ENCODE measurements around the gene ZNF365.

The ZNF365 gene

DNA sequence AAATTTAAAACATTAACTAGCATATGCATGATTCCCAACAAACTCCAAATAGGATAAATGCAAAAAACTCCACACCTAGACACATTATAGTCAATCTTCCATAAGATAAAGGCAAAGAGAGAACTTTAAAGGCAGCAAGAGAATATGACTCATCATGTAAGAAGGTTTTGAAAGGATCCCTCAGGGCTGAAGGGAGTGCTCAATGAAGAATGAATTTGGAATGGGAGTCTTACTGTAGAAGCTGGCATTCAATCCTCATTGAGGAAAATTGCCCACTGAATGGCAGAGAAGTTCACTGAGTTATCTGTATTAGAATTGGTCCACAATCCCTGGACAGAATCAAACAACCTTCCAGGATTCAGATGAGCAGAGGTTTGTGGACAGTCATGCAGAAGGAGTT is 26.1 kb upstream of the ZNF365 start:
- no peak for TF ChIP-seq ARNTL (CRISPR knock-in tag; IDR thresholded peaks at IDR 0.05; ENCODE audit: borderline replicate concordance, low read depth)
- TF ChIP-seq TCF4 (CRISPR knock-in tag; IDR thresholded peaks at IDR 0.05; ENCODE audit: borderline replicate concordance): no peak
- no peak for ATAC-seq

GRCh38 chr10:62352356-62352970 is 21.7 kb upstream of the ZNF365 start:
- no peak for ATAC-seq
- TF ChIP-seq PPARA (CRISPR knock-in tag; IDR thresholded peaks at IDR 0.05; ENCODE audit: borderline replicate concordance) (no peak), ISL1 (CRISPR knock-in tag; IDR thresholded peaks at IDR 0.05) (no peak)

DNA sequence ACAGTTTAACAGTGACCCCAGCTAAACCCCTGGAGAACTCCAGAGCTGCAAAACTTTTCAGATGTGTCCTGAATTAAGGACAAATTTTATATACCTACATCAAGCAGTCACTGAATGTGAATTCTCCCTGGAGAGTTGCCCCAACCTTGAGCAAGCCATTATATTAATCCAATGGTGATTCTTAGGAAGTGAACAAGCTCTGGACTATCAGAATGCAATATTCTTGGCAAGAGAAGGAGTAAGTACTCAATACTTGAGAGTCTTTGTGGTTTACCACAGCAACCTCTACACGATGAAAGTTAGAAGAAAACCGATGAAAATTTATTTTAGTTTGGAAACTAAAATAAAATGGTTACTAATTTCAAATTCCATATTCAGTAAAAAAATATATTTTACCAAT is 19.3 kb upstream of the ZNF365 start:
- TF ChIP-seq, protein P1, sequence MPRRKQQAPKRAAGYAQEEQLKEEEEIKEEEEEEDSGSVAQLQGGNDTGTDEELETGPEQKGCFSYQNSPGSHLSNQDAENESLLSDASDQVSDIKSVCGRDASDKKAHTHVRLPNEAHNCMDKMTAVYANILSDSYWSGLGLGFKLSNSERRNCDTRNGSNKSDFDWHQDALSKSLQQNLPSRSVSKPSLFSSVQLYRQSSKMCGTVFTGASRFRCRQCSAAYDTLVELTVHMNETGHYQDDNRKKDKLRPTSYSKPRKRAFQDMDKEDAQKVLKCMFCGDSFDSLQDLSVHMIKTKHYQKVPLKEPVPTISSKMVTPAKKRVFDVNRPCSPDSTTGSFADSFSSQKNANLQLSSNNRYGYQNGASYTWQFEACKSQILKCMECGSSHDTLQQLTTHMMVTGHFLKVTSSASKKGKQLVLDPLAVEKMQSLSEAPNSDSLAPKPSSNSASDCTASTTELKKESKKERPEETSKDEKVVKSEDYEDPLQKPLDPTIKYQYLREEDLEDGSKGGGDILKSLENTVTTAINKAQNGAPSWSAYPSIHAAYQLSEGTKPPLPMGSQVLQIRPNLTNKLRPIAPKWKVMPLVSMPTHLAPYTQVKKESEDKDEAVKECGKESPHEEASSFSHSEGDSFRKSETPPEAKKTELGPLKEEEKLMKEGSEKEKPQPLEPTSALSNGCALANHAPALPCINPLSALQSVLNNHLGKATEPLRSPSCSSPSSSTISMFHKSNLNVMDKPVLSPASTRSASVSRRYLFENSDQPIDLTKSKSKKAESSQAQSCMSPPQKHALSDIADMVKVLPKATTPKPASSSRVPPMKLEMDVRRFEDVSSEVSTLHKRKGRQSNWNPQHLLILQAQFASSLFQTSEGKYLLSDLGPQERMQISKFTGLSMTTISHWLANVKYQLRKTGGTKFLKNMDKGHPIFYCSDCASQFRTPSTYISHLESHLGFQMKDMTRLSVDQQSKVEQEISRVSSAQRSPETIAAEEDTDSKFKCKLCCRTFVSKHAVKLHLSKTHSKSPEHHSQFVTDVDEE (CRISPR knock-in tag; IDR thresholded peaks at IDR 0.05): no peak
- no peak for TF ChIP-seq ZNF70 (CRISPR knock-in tag; IDR thresholded peaks at IDR 0.05)
- TF ChIP-seq TCF4 (CRISPR knock-in tag; IDR thresholded peaks at IDR 0.05; ENCODE audit: borderline replicate concordance): no peak
- no peak for TF ChIP-seq RARB (CRISPR knock-in tag; IDR thresholded peaks at IDR 0.05)
- TF ChIP-seq PATZ1 (CRISPR knock-in tag; IDR thresholded peaks at IDR 0.05; ENCODE audit: borderline replicate concordance): no peak
- no peak for TF ChIP-seq ZNF565 (CRISPR knock-in tag; conservative IDR thresholded peaks at IDR 0.05; ENCODE audit: low read depth)
- no peak for TF ChIP-seq ZC3H10 (CRISPR knock-in tag; IDR thresholded peaks at IDR 0.05)
- TF ChIP-seq BACH2 (CRISPR knock-in tag; IDR thresholded peaks at IDR 0.05; ENCODE audit: borderline replicate concordance): no peak
- TF ChIP-seq SNAI2 (CRISPR knock-in tag; IDR thresholded peaks at IDR 0.05): no peak
- TF ChIP-seq GLIS3 (CRISPR knock-in tag; IDR thresholded peaks at IDR 0.05): no peak
- no peak for TF ChIP-seq POU6F1 (CRISPR knock-in tag; IDR thresholded peaks at IDR 0.05; ENCODE audit: borderline replicate concordance, low read depth)
- TF ChIP-seq, protein P2, sequence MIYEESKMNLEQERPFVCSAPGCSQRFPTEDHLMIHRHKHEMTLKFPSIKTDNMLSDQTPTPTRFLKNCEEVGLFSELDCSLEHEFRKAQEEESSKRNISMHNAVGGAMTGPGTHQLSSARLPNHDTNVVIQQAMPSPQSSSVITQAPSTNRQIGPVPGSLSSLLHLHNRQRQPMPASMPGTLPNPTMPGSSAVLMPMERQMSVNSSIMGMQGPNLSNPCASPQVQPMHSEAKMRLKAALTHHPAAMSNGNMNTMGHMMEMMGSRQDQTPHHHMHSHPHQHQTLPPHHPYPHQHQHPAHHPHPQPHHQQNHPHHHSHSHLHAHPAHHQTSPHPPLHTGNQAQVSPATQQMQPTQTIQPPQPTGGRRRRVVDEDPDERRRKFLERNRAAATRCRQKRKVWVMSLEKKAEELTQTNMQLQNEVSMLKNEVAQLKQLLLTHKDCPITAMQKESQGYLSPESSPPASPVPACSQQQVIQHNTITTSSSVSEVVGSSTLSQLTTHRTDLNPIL (CRISPR knock-in tag; IDR thresholded peaks at IDR 0.05; ENCODE audit: low read depth): no peak
- TF ChIP-seq CSDC2 (CRISPR knock-in tag; IDR thresholded peaks at IDR 0.05): no peak
- no peak for TF ChIP-seq ESRRG (CRISPR knock-in tag; IDR thresholded peaks at IDR 0.05)
- no peak for TF ChIP-seq TOX (CRISPR knock-in tag; IDR thresholded peaks at IDR 0.05; ENCODE audit: borderline replicate concordance)
- no peak for TF ChIP-seq ZFP3 (CRISPR knock-in tag; IDR thresholded peaks at IDR 0.05)
- ATAC-seq: no peak

DNA sequence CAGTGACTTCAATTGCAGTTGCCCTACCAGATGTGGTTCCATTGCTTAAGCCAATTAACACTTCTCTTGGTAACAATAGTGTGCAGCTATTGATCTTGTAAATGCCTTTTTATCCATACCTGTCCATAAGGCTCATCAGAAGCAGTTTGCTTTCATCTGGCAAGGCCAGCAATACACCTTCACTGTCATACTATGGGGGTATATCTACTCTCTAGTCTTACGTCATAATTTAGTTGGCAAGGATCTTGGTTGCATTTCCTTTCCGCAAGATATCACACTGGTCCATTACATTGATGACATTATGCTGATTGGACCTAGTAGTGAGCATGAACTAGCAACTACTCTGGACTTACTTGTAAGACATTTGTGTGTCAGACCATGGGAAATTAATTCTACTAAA is 17.7 kb upstream of the ZNF365 start:
- no peak for ATAC-seq
- TF ChIP-seq ZNF70 (CRISPR knock-in tag; IDR thresholded peaks at IDR 0.05) (no peak), PATZ1 (CRISPR knock-in tag; IDR thresholded peaks at IDR 0.05; ENCODE audit: borderline replicate concordance) (no peak), RARB (CRISPR knock-in tag; IDR thresholded peaks at IDR 0.05) (no peak), TOX (CRISPR knock-in tag; IDR thresholded peaks at IDR 0.05; ENCODE audit: borderline replicate concordance) (no peak), BACH2 (CRISPR knock-in tag; IDR thresholded peaks at IDR 0.05; ENCODE audit: borderline replicate concordance) (no peak), ESRRG (CRISPR knock-in tag; IDR thresholded peaks at IDR 0.05) (no peak), PPARA (CRISPR knock-in tag; IDR thresholded peaks at IDR 0.05; ENCODE audit: borderline replicate concordance) (no peak), OSR1 (CRISPR knock-in tag; IDR thresholded peaks at IDR 0.05) (no peak)
- TF ChIP-seq, protein P2 (CRISPR knock-in tag; IDR thresholded peaks at IDR 0.05; ENCODE audit: low read depth): no peak
- TF ChIP-seq, protein P1 (CRISPR knock-in tag; IDR thresholded peaks at IDR 0.05): no peak
